WTC11 (cell line): ENCODE data around the gene SND1. TPM values are rescaled to one million over a fixed set of nuclear protein-coding genes. Genes with fewer than 3 reads are reported as not detected.
A peak's percentile ranks its signal among the peaks of the same experiment; 100 is the strongest.

Experiments
- ATAC-seq: fragments of 200-7000 bp; cut with Tn5 transposase; 2 replicates; pipeline ENCODE4 v1.10.0; 2021; ENCODE audit warnings: mild to moderate bottlenecking, moderate library complexity
- CTCF ChIA-PET: fragments of 300-600 bp; sonication (Branson Sonifier 250); formaldehyde crosslinking; loops from one replicate; lab custom pipeline; 2021; ENCODE audit warnings: antibody characterized with exemption; lab: Charles Lee
- POLR2A ChIA-PET: fragments of 350-600 bp; sonication (Branson Sonifier 250); formaldehyde crosslinking; loops from one replicate; lab custom pipeline; 2021; ENCODE audit warnings: antibody characterized with exemption; lab: Charles Lee
- DNase-seq: peaks from one replicate; pipeline ENCODE4 v3.0.0; 2021; ENCODE audit warnings: low spot score
- H3K27ac Mint-ChIP-seq: 2 replicates; pipeline ENCODE4 v1.8.0; 2021; ENCODE audit warnings: mixed read lengths
- H3K27me3 Mint-ChIP-seq: 2 replicates; pipeline ENCODE4 v1.8.0; 2021; ENCODE audit warnings: low read depth, mild to moderate bottlenecking, moderate library complexity, mixed read lengths
- H3K36me3 Mint-ChIP-seq: 2 replicates; pipeline ENCODE4 v1.8.0; 2021; ENCODE audit warnings: mixed read lengths
- H3K4me1 Mint-ChIP-seq: 2 replicates; pipeline ENCODE4 v1.8.0; 2022; ENCODE audit warnings: mixed read lengths
- H3K4me3 Mint-ChIP-seq: 2 replicates; pipeline ENCODE4 v1.8.0; 2021; ENCODE audit warnings: mild to moderate bottlenecking, moderate library complexity, mixed read lengths
- H3K9me3 Mint-ChIP-seq: 2 replicates; pipeline ENCODE4 v1.8.0; 2021; ENCODE audit warnings: mixed read lengths
- ATF3 ChIP-seq: sonication (generic); formaldehyde crosslinking; conservative IDR thresholded peaks from 2 replicates; pipeline ENCODE4 v1.8.1; 2022; ENCODE audit warnings: mild to moderate bottlenecking, missing genetic modification reagents
- ATF6 ChIP-seq: sonication (generic); formaldehyde crosslinking; IDR thresholded peaks from 2 replicates; pipeline ENCODE4 v1.8.1; 2023; ENCODE audit warnings: mild to moderate bottlenecking, missing genetic modification reagents
- CREB1 ChIP-seq: sonication (generic); formaldehyde crosslinking; IDR thresholded peaks from 2 replicates; pipeline ENCODE4 v1.8.0; 2023; ENCODE audit warnings: mild to moderate bottlenecking, missing genetic modification reagents
- E2F1 ChIP-seq: sonication (generic); formaldehyde crosslinking; IDR thresholded peaks from 2 replicates; pipeline ENCODE4 v1.8.0; 2022; ENCODE audit warnings: mild to moderate bottlenecking, missing genetic modification reagents
- E2F4 ChIP-seq: sonication (generic); formaldehyde crosslinking; IDR thresholded peaks from 2 replicates; pipeline ENCODE4 v1.8.1; 2022; ENCODE audit warnings: low read depth, mild to moderate bottlenecking, moderate library complexity, missing genetic modification reagents, borderline replicate concordance
- EMX1 ChIP-seq: fragments of 250-450 bp; sonication (Bioruptor Pico); IDR thresholded peaks from 2 replicates; pipeline ENCODE4 v1.8.0; 2021; ENCODE audit warnings: mild to moderate bottlenecking
- KAT7 ChIP-seq: sonication (generic); formaldehyde crosslinking; IDR thresholded peaks from 2 replicates; pipeline ENCODE4 v1.8.1; 2023; ENCODE audit warnings: missing genetic modification reagents, mild to moderate bottlenecking, borderline replicate concordance
- MLX ChIP-seq: sonication (generic); formaldehyde crosslinking; IDR thresholded peaks from 2 replicates; pipeline ENCODE4 v1.8.1; 2023; ENCODE audit warnings: mild to moderate bottlenecking, missing genetic modification reagents, moderate library complexity
- NR3C1 ChIP-seq: sonication (generic); formaldehyde crosslinking; conservative IDR thresholded peaks from 2 replicates; pipeline ENCODE4 v1.8.1; 2023; ENCODE audit warnings: low read depth, mild to moderate bottlenecking, missing genetic modification reagents
- PRRX2 ChIP-seq: fragments of 250-450 bp; sonication (Bioruptor Pico); IDR thresholded peaks from 2 replicates; pipeline ENCODE4 v1.8.0; 2021; ENCODE audit warnings: mild to moderate bottlenecking
- TEAD4 ChIP-seq: sonication (generic); formaldehyde crosslinking; IDR thresholded peaks from 2 replicates; pipeline ENCODE4 v1.8.0; 2022; ENCODE audit warnings: mild to moderate bottlenecking, missing genetic modification reagents
- ZMAT4 ChIP-seq: fragments of 250-450 bp; sonication (Bioruptor Pico); IDR thresholded peaks from 2 replicates; pipeline ENCODE4 v1.9.0; 2021; ENCODE audit warnings: mild to moderate bottlenecking
- ZNF317 ChIP-seq: sonication (generic); formaldehyde crosslinking; IDR thresholded peaks from 2 replicates; pipeline ENCODE4 v1.8.1; 2023; ENCODE audit warnings: low read depth, mild to moderate bottlenecking, moderate library complexity, missing genetic modification reagents, borderline replicate concordance
- ZNF512 ChIP-seq: sonication (generic); formaldehyde crosslinking; IDR thresholded peaks from 2 replicates; pipeline ENCODE4 v1.8.1; 2022; ENCODE audit warnings: missing genetic modification reagents, borderline replicate concordance
- total RNA-seq: library from RNA; stranded (reverse); gene quantifications from 3 replicates; pipeline ENCODE4 v1.2.3, GENCODE V29; 2021

Gene SND1
- total RNA-seq, 1 experiment from 2014 or later, result 261 TPM

- ChIA-PET POLR2A (no interaction called here), CTCF (no interaction called here)
- Mint-ChIP-seq H3K4me3 (no peak overlapping the region), H3K27ac (no peak overlapping the region), H3K36me3 (peaks cover 25% of the 10 kb centered on the region), H3K27me3 (no peaks in the 10 kb centered on the region), H3K4me1 (peaks cover 11% of the 10 kb centered on the region), H3K9me3 (peaks cover 17% of the 10 kb centered on the region)
- TF ChIP-seq E2F1 (CRISPR knock-in tag) (no peak), TEAD4 (no peak), NR3C1 (CRISPR knock-in tag) (no peak), ATF6 (CRISPR knock-in tag) (no peak), ZNF317 (no peak), ZMAT4 (CRISPR knock-in tag) (no peak), EMX1 (CRISPR knock-in tag) (no peak)
- ATAC-seq (no peak), DNase-seq (no peak)
These were observed 321.8 kb downstream of the SND1 start for GRCh38 chr7:127973832-127974231.

- POLR2A ChIA-PET, result no interaction called here
- DNase-seq (no peak), ATAC-seq (no peak)
- no peaks in the 10 kb centered on the region for H3K27me3 Mint-ChIP-seq
- H3K27ac Mint-ChIP-seq, result no peak overlapping the region
- TF ChIP-seq ATF3 (no peak), KAT7 (CRISPR knock-in tag) (no peak), PRRX2 (CRISPR knock-in tag) (no peak), E2F4 (no peak)
- H3K4me1 Mint-ChIP-seq, result peaks cover 17% of the 10 kb centered on the region
- peaks cover 24% of the 10 kb centered on the region for H3K9me3 Mint-ChIP-seq
- H3K36me3 Mint-ChIP-seq, result peaks cover 32% of the 10 kb centered on the region
- no peak overlapping the region for H3K4me3 Mint-ChIP-seq
- CTCF ChIA-PET, result no interaction called here
These were observed 322.5 kb downstream of the SND1 start for GRCh38 chr7:127974446-127975035.

GRCh38 chr7:127976056-127976737 lies 324.2 kb downstream of the SND1 start:
- H3K9me3 Mint-ChIP-seq, result peaks cover 25% of the 10 kb centered on the region
- H3K4me3 Mint-ChIP-seq, result no peak overlapping the region
- H3K27me3 Mint-ChIP-seq, result no peaks in the 10 kb centered on the region
- ATAC-seq (peak; percentile 32; the same call in 1 of the 2 replicates), DNase-seq (no peak)
- ChIA-PET CTCF (no interaction called here), POLR2A (no interaction called here)
- peak overlapping the region; percentile 51 for H3K27ac Mint-ChIP-seq
- peaks cover 26% of the 10 kb centered on the region for H3K4me1 Mint-ChIP-seq
- peaks cover 32% of the 10 kb centered on the region for H3K36me3 Mint-ChIP-seq
- TF ChIP-seq ZNF512 (no peak), CREB1 (no peak), MLX (CRISPR knock-in tag) (no peak)
